ENCODE results near the gene MAP3K5. TPM values are rescaled to one million over a fixed set of nuclear protein-coding genes. Genes with fewer than 3 reads are reported as not detected.

Gene MAP3K5
- total RNA-seq, 1 donor from 2014 or later: 0.09 TPM

DNA sequence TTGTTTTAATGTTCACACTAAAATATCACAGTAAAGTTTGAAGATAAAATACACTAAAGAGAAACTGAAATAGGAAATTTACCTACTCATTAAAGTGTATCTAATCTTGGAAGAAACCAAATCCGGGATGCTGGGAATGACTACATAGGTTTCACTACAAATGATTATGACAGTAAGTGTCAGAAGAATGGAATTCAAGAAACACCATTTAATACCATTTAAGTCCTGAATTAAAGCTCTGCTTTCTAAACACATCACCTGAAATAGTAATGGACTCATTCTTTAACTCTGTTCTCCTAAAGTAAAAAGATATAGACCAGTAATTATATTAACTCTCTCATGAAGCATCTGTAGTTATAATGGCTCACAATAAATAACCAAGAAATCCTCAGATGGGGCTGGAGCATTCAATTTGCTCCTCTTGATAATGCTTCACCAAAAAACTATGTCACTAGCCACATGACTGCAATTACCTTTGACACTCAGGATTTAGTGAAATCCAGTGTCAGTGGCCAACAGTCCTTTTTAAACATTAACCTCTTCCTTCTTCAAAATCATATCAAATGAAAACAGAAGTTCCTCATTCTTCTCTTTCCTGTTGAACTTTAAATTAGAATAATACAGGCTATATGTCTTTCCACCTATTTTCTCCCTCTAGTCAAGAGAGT lies 283.4 kb downstream of the MAP3K5 start:
- no peaks in the 10 kb centered on the region for H3K27me3 Mint-ChIP-seq (ENCODE audit: low read depth)
- no peaks in the 10 kb centered on the region for H3K4me1 Mint-ChIP-seq
- H3K27ac Mint-ChIP-seq (ENCODE audit: unreplicated experiment): no peak overlapping the region
- no peaks in the 10 kb centered on the region for H3K36me3 Mint-ChIP-seq (ENCODE audit: low read depth)
- DNase-seq (ENCODE audit: low read depth, low spot score): no peak
- TF ChIP-seq, protein P1, sequence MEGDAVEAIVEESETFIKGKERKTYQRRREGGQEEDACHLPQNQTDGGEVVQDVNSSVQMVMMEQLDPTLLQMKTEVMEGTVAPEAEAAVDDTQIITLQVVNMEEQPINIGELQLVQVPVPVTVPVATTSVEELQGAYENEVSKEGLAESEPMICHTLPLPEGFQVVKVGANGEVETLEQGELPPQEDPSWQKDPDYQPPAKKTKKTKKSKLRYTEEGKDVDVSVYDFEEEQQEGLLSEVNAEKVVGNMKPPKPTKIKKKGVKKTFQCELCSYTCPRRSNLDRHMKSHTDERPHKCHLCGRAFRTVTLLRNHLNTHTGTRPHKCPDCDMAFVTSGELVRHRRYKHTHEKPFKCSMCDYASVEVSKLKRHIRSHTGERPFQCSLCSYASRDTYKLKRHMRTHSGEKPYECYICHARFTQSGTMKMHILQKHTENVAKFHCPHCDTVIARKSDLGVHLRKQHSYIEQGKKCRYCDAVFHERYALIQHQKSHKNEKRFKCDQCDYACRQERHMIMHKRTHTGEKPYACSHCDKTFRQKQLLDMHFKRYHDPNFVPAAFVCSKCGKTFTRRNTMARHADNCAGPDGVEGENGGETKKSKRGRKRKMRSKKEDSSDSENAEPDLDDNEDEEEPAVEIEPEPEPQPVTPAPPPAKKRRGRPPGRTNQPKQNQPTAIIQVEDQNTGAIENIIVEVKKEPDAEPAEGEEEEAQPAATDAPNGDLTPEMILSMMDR (conservative IDR thresholded peaks at IDR 0.05): no peak
- H3K9me3 Mint-ChIP-seq: peaks cover 3% of the 10 kb centered on the region
- H3K4me3 Mint-ChIP-seq: no peak overlapping the region

Other genes starting within 250 kb of the MAP3K5 start
- gene MAP7, start 242.1 kb downstream of the MAP3K5 start, total RNA-seq: 1.3 and 1.4 TPM in 2 replicates
- 4.5 and 5.3 TPM in 2 replicates for gene PEX7, start 30.1 kb upstream of the MAP3K5 start, total RNA-seq
- not detected in 2 replicates for gene SLC35D3, start 129.8 kb upstream of the MAP3K5 start, total RNA-seq